IPS-18c (cell line): ENCODE measurements around the gene MCM6.
"Not testable (repeated sequence)": the region's sequence is repeated elsewhere in the genome, so short reads cannot be mapped to it uniquely, and the experiment has no call there.

ENCODE experiments used
- H3K4me3 ChIP-seq: 2 replicates; pipeline ENCODE4 v1.7.0; 2013; ENCODE audit warnings: low read depth, mild to moderate bottlenecking, low read length, moderate library complexity; ENCODE audit not compliant: insufficient read depth
- H3K9me3 ChIP-seq: one replicate; pipeline ENCODE4 v1.6.1; 2013; ENCODE audit warnings: mild to moderate bottlenecking, low read length, moderate library complexity; ENCODE audit not compliant: control insufficient read depth, insufficient read depth

MCM6 gene

GRCh38 chr2:135876066-135876711 lies at the start of gene MCM6:
TSS of gene MCM6 (minus strand) at chr2:135876443. CDS start at chr2:135876365, 78 bp downstream.
- peak within 1 kb of the TSS; percentile 96 for H3K4me3 ChIP-seq
- H3K9me3 ChIP-seq: no peaks in the 10 kb centered on the region

GRCh38 chr2:135925571-135925970 lies 49.3 kb upstream of the MCM6 start:
- Histone ChIP-seq H3K9me3 (no peaks in the 10 kb centered on the region), H3K4me3 (no peak overlapping the region)

- no peak overlapping the region for H3K4me3 ChIP-seq
- H3K9me3 ChIP-seq: no peaks in the 10 kb centered on the region
Observed at GRCh38 chr2:135916207-135916606, 40.0 kb upstream of the MCM6 start.

GRCh38 chr2:135914485-135914884 lies 38.2 kb upstream of the MCM6 start:
- Histone ChIP-seq H3K4me3 (no peak overlapping the region), H3K9me3 (no peaks in the 10 kb centered on the region)

GRCh38 chr2:135913727-135914365 lies 37.6 kb upstream of the MCM6 start:
- H3K9me3 ChIP-seq: no peaks in the 10 kb centered on the region

GRCh38 chr2:135909976-135910375 lies 33.7 kb upstream of the MCM6 start:
- H3K4me3 ChIP-seq: no peak overlapping the region
- no peaks in the 10 kb centered on the region for H3K9me3 ChIP-seq

More at GRCh38 chr2:135913727-135914365, 37.6 kb upstream of the MCM6 start:
- H3K4me3 ChIP-seq: no peak overlapping the region

GRCh38 chr2:135905679-135906078 lies 29.4 kb upstream of the MCM6 start:
- no peaks in the 10 kb centered on the region for H3K9me3 ChIP-seq

GRCh38 chr2:135904341-135904989 lies 28.2 kb upstream of the MCM6 start:
- Histone ChIP-seq H3K4me3 (no peak overlapping the region), H3K9me3 (no peaks in the 10 kb centered on the region)

More at GRCh38 chr2:135905679-135906078, 29.4 kb upstream of the MCM6 start:
- H3K4me3 ChIP-seq: no peak overlapping the region

- Histone ChIP-seq H3K9me3 (no peaks in the 10 kb centered on the region), H3K4me3 (no peak overlapping the region)
Observed at GRCh38 chr2:135903650-135904049, 27.4 kb upstream of the MCM6 start.

GRCh38 chr2:135899567-135899966 lies 23.3 kb upstream of the MCM6 start:
- H3K9me3 ChIP-seq: no peaks in the 10 kb centered on the region
- no peak overlapping the region for H3K4me3 ChIP-seq

- no peak overlapping the region for H3K4me3 ChIP-seq
- H3K9me3 ChIP-seq: no peaks in the 10 kb centered on the region
Observed at GRCh38 chr2:135898234-135898786, 22.1 kb upstream of the MCM6 start.

- H3K4me3 ChIP-seq: no peak overlapping the region
- H3K9me3 ChIP-seq: no peaks in the 10 kb centered on the region
Observed at GRCh38 chr2:135894930-135895329, 18.7 kb upstream of the MCM6 start.

- no peak overlapping the region for H3K4me3 ChIP-seq
- peaks cover 4% of the 10 kb centered on the region for H3K9me3 ChIP-seq
Observed at GRCh38 chr2:135893374-135893794, 17.1 kb upstream of the MCM6 start.

- H3K4me3 ChIP-seq: no peak overlapping the region
- H3K9me3 ChIP-seq: peaks cover 4% of the 10 kb centered on the region
Observed at GRCh38 chr2:135890835-135891234, 14.6 kb upstream of the MCM6 start.

- Histone ChIP-seq H3K9me3 (peaks cover 4% of the 10 kb centered on the region), H3K4me3 (no peak overlapping the region)
Observed at GRCh38 chr2:135890149-135890548, 13.9 kb upstream of the MCM6 start.

GRCh38 chr2:135888587-135888986 lies 12.3 kb upstream of the MCM6 start:
- not testable (repeated sequence) for H3K9me3 ChIP-seq, H3K4me3 ChIP-seq

- H3K4me3 ChIP-seq: no peak overlapping the region
- peaks cover 4% of the 10 kb centered on the region for H3K9me3 ChIP-seq
Observed at GRCh38 chr2:135885709-135886108, 9.5 kb upstream of the MCM6 start.

- Histone ChIP-seq H3K9me3 (no peaks in the 10 kb centered on the region), H3K4me3 (no peak overlapping the region)
Observed at GRCh38 chr2:135882415-135882814, 6.2 kb upstream of the MCM6 start.
